GM12878 (cell line): ENCODE data around the gene KATNB1.

Experiments used
- ATF2 ChIP-seq: IDR thresholded peaks from 2 replicates; pipeline ENCODE4 v1.6.1; 2012; ENCODE audit warnings: low read length, inconsistent platforms
- NFYB ChIP-seq: IDR thresholded peaks from 2 replicates; pipeline ENCODE4 v1.6.1; 2011; ENCODE audit warnings: low read depth, mild to moderate bottlenecking, low read length, improper control_type of control experiment, moderate library complexity; ENCODE audit not compliant: insufficient read depth
- RFX5 ChIP-seq: IDR thresholded peaks from 2 replicates; pipeline ENCODE4 v1.6.1; 2011; ENCODE audit warnings: low read depth, low read length, improper control_type of control experiment

GRCh38 chr16:57805176-57805575, 69.6 kb downstream of the KATNB1 start:
- TF ChIP-seq RFX5 = no peak
- no peak for TF ChIP-seq NFYB
- no peak for TF ChIP-seq ATF2
